Central memory CD8-positive, alpha-beta T cell (primary cell): ENCODE results near the gene TRAM1L1.

Experiments
- ATAC-seq: fragments of 150-1000 bp; cut with Tn5 transposase; replicated peaks from 2 replicates; pipeline ENCODE4 v1.10.0; 2022; ENCODE audit warnings: mild to moderate bottlenecking, moderate FRiP score, moderate number of reproducible peaks; ENCODE audit not compliant: poor library complexity, severe bottlenecking; ENCODE audit errors: extremely low read depth
- DNase-seq, 2 donors: peaks; one replicate each; pipeline ENCODE4 v3.0.0; 2021; ENCODE audit warnings: low spot score in 2 of 2
- H3K27ac Mint-ChIP-seq: one replicate; pipeline ENCODE4 v1.8.0; 2022; ENCODE audit warnings: low read depth, mild to moderate bottlenecking, moderate library complexity, mixed read lengths
- H3K27me3 Mint-ChIP-seq: one replicate; pipeline ENCODE4 v1.8.0; 2022; ENCODE audit warnings: mixed read lengths
- H3K36me3 Mint-ChIP-seq: one replicate; pipeline ENCODE4 v1.8.0; 2022; ENCODE audit warnings: mild to moderate bottlenecking, moderate library complexity, mixed read lengths; ENCODE audit not compliant: insufficient read depth
- H3K4me1 Mint-ChIP-seq: one replicate; pipeline ENCODE4 v1.8.0; 2022; ENCODE audit warnings: mixed read lengths
- H3K4me3 Mint-ChIP-seq: one replicate; pipeline ENCODE4 v1.8.0; 2022; ENCODE audit warnings: mild to moderate bottlenecking, moderate library complexity, mixed read lengths
- H3K9me3 Mint-ChIP-seq: one replicate; pipeline ENCODE4 v1.8.0; 2022; ENCODE audit warnings: mixed read lengths

TRAM1L1 gene

GRCh38 chr4:117084866-117085701, at the start of gene TRAM1L1:
Gene TRAM1L1 (minus strand): TSS chr4:117085576. CDS start chr4:117085393, 183 bp downstream.
- H3K4me3 Mint-ChIP-seq = no peak within 1 kb of the TSS
- no peaks in the 10 kb centered on the region for H3K4me1 Mint-ChIP-seq

GRCh38 chr4:117134386-117134785, 49.0 kb upstream of the TRAM1L1 start:
- Mint-ChIP-seq H3K27me3 (no peaks in the 10 kb centered on the region), H3K36me3 (peaks cover 4% of the 10 kb centered on the region), H3K4me3 (no peak overlapping the region), H3K27ac (no peak overlapping the region), H3K4me1 (no peaks in the 10 kb centered on the region), H3K9me3 (peaks cover 13% of the 10 kb centered on the region)
- ATAC-seq (no peak), DNase-seq (no peak)

More at GRCh38 chr4:117084866-117085701, at the start of gene TRAM1L1:
- ATAC-seq (no peak), DNase-seq (no peak)
- Mint-ChIP-seq H3K9me3 (peaks cover 7% of the 10 kb centered on the region), H3K27me3 (no peaks in the 10 kb centered on the region), H3K36me3 (peaks cover 1% of the 10 kb centered on the region), H3K27ac (no peak within 1 kb of the TSS)

GRCh38 chr4:117096886-117097285, 11.5 kb upstream of the TRAM1L1 start:
- Mint-ChIP-seq H3K27me3 (no peaks in the 10 kb centered on the region), H3K36me3 (no peaks in the 10 kb centered on the region)
- DNase-seq = no peak

GRCh38 chr4:117096462-117096861, 11.1 kb upstream of the TRAM1L1 start:
- Mint-ChIP-seq H3K36me3 (no peaks in the 10 kb centered on the region), H3K27me3 (no peaks in the 10 kb centered on the region), H3K27ac (no peak overlapping the region), H3K4me1 (no peaks in the 10 kb centered on the region), H3K4me3 (no peak overlapping the region), H3K9me3 (peaks cover 23% of the 10 kb centered on the region)
- DNase-seq = no peak
- ATAC-seq = no peak

More at GRCh38 chr4:117096886-117097285, 11.5 kb upstream of the TRAM1L1 start:
- H3K4me1 Mint-ChIP-seq = no peaks in the 10 kb centered on the region
- no peak for ATAC-seq
- H3K9me3 Mint-ChIP-seq = peaks cover 25% of the 10 kb centered on the region
- H3K4me3 Mint-ChIP-seq = no peak overlapping the region
- no peak overlapping the region for H3K27ac Mint-ChIP-seq

- Mint-ChIP-seq H3K27ac (no peak overlapping the region), H3K36me3 (no peaks in the 10 kb centered on the region), H3K4me3 (no peak overlapping the region), H3K9me3 (peaks cover 20% of the 10 kb centered on the region), H3K4me1 (no peaks in the 10 kb centered on the region), H3K27me3 (no peaks in the 10 kb centered on the region)
- ATAC-seq (no peak), DNase-seq (no peak)
Observed at GRCh38 chr4:117093571-117093970, 8.2 kb upstream of the TRAM1L1 start.

- no peak for DNase-seq
- Mint-ChIP-seq H3K36me3 (peaks cover 1% of the 10 kb centered on the region), H3K27me3 (no peaks in the 10 kb centered on the region), H3K4me1 (no peaks in the 10 kb centered on the region), H3K27ac (no peak overlapping the region), H3K4me3 (no peak overlapping the region), H3K9me3 (peaks cover 13% of the 10 kb centered on the region)
- ATAC-seq = no peak
Observed at GRCh38 chr4:117077760-117078159, 7.6 kb downstream of the TRAM1L1 start.

- no peak for ATAC-seq
- no peaks in the 10 kb centered on the region for H3K4me1 Mint-ChIP-seq
- DNase-seq = no peak
- H3K36me3 Mint-ChIP-seq = peaks cover 2% of the 10 kb centered on the region
- H3K27me3 Mint-ChIP-seq = no peaks in the 10 kb centered on the region
- H3K27ac Mint-ChIP-seq = no peak overlapping the region
- peaks cover 26% of the 10 kb centered on the region for H3K9me3 Mint-ChIP-seq
- no peak overlapping the region for H3K4me3 Mint-ChIP-seq
Observed at GRCh38 chr4:117068120-117068519, 17.3 kb downstream of the TRAM1L1 start.

- no peak overlapping the region for H3K27ac Mint-ChIP-seq
- no peak overlapping the region for H3K4me3 Mint-ChIP-seq
- peaks cover 26% of the 10 kb centered on the region for H3K9me3 Mint-ChIP-seq
- no peaks in the 10 kb centered on the region for H3K36me3 Mint-ChIP-seq
- no peaks in the 10 kb centered on the region for H3K27me3 Mint-ChIP-seq
- H3K4me1 Mint-ChIP-seq = no peaks in the 10 kb centered on the region
- ATAC-seq (no peak), DNase-seq (no peak)
Observed at GRCh38 chr4:117063961-117064696, 21.2 kb downstream of the TRAM1L1 start.

GRCh38 chr4:117042962-117043361, 42.4 kb downstream of the TRAM1L1 start:
- no peaks in the 10 kb centered on the region for H3K27me3 Mint-ChIP-seq
- no peaks in the 10 kb centered on the region for H3K36me3 Mint-ChIP-seq
- DNase-seq (no peak), ATAC-seq (no peak)
- H3K4me3 Mint-ChIP-seq = no peak overlapping the region
- H3K27ac Mint-ChIP-seq = no peak overlapping the region
- H3K9me3 Mint-ChIP-seq = peaks cover 25% of the 10 kb centered on the region
- H3K4me1 Mint-ChIP-seq = no peaks in the 10 kb centered on the region
